GM19372 (cell line): ENCODE results near the gene KNSTRN.

ENCODE experiments used
- ATAC-seq: cut with Tn5 transposase; IDR thresholded peaks from one replicate; pipeline ENCODE4 v1.9.1; 2021; ENCODE audit warnings: mild to moderate bottlenecking, low read depth, moderate library complexity; ENCODE audit not compliant: unreplicated experiment

Gene KNSTRN

DNA sequence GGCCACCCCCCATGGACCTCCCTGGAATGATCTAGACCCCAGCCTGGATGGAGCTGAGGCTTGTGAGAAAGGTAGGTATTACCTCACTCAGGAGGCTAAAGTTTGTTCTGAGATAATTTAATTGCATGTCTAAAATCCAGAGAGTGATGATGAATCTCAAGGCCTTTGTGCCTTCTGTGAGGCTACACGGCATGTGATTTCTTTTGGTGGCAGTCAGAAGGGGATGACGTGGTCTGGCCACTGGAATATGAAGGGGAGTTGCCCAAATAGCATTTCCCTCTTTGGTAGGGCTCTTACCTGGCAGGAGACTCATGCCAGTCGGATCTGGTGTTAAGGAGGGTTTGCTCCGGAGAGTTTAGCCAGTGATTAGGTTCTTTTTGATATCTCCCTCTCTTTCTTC is 60.7 kb downstream of the KNSTRN start:
- ATAC-seq, result no peak

DNA sequence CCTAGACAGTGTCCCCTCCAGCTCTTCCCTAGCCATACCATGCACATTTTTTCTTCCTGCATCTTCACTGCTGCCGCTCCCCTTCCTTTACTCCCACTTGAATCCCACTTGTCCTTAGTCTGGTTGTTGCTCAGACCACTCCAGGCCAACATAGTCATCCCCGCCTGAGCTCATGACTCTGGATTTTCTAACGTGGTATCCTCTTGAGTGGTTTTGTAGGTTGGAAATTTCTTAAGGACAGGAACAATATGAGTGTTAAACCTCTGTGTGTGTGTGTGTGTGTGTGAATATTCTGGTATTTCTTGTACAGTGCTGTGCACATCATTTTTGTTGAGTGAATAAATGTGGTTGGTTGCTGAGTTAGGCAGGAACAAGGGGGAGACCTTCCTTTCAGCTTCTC is 61.3 kb downstream of the KNSTRN start:
- no peak for ATAC-seq
